Activated CD4-positive, alpha-beta T cell treated with anti-CD3 and anti-CD28 coated beads, Interleukin-2, amount 50 U/mL, for 48 hours (primary cell): ENCODE results near the gene ATXN7L1.

Source experiments
- DNase-seq, 2 experiments: peaks; one replicate each; pipeline ENCODE4 v3.0.0-alpha.2; 2020

Gene ATXN7L1

GRCh38 chr7:105565190-105565589 is 311.2 kb downstream of the ATXN7L1 start:
- DNase-seq = no peak

GRCh38 chr7:105559926-105560325 is 316.5 kb downstream of the ATXN7L1 start:
- DNase-seq = no peak
